Progenitor cell of endocrine pancreas (in vitro differentiated cells): Measurements from ENCODE around the gene UNCX. TPM values are rescaled to one million over a fixed set of nuclear protein-coding genes. Genes with fewer than 3 reads are reported as not detected.

Experiments used
- DNase-seq: peaks from one replicate; pipeline ENCODE4 v3.0.0; 2021; ENCODE audit warnings: low spot score; ENCODE audit not compliant: unreplicated experiment
- H3K27ac Mint-ChIP-seq: 2 replicates; pipeline ENCODE4 v1.8.0; 2021; ENCODE audit warnings: mild to moderate bottlenecking, moderate library complexity, mixed read lengths
- H3K27me3 Mint-ChIP-seq: 2 replicates; pipeline ENCODE4 v1.8.0; 2021; ENCODE audit warnings: mixed read lengths
- H3K36me3 Mint-ChIP-seq: 2 replicates; pipeline ENCODE4 v1.8.0; 2022; ENCODE audit warnings: mixed read lengths; ENCODE audit not compliant: insufficient read depth
- H3K4me1 Mint-ChIP-seq: 2 replicates; pipeline ENCODE4 v1.8.0; 2021; ENCODE audit warnings: low read depth, mixed read lengths
- H3K4me3 Mint-ChIP-seq: 2 replicates; pipeline ENCODE4 v1.8.0; 2021; ENCODE audit warnings: low read depth, mild to moderate bottlenecking, moderate library complexity, mixed read lengths
- H3K9me3 Mint-ChIP-seq: 2 replicates; pipeline ENCODE4 v1.8.0; 2021; ENCODE audit warnings: low read depth, mixed read lengths
- CTCF ChIP-seq: fragments of 200-600 bp; sonication (generic); IDR thresholded peaks from one replicate; pipeline ENCODE4 v1.5.0; 2021; ENCODE audit warnings: antibody characterized with exemption, mild to moderate bottlenecking; ENCODE audit not compliant: unreplicated experiment
- total RNA-seq: library from RNA; stranded (reverse); gene quantifications from 2 replicates; pipeline ENCODE4 v1.2.1, GENCODE V29; 2021

The UNCX gene
- total RNA-seq, 1 donor from 2014 or later = not detected

DNA sequence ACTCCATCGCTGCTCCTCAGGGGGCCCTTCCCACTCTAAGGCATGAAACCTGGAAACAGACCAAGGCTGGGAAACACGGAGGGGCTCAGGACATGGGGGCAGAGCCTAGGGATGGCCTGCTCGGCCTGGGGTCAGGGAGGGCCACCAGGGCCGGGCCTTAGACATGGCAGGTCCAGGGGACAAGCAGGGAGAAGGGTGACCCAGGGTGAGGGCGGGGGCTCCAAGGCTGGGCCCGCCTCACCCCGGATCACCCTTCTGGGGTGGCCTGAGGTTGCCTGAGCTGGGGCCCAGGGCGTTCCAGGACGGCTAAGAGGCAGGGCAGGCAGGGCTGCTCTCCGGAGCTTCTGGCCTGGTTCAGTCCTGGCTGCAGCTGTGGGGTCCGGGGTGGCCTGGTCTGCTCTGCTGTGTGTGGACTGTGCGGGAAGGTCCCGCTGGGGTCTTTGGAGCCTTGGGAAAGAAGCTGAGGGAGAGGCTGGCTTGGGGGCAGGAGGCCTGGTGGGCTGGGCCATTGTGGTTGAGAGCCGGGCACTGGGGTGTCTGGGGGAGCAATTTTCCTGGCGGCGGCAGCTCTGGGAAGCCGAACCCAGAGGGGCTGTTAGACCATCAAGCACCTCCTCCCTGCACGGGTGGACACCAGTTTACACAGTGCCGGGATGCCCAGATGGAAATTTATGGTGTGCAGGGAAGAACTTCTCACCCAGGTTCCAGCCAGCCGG is 52.2 kb downstream of the UNCX start:
- Mint-ChIP-seq H3K36me3 (no peaks in the 10 kb centered on the region), H3K4me3 (no peak overlapping the region), H3K27me3 (peaks cover 16% of the 10 kb centered on the region), H3K9me3 (no peaks in the 10 kb centered on the region), H3K4me1 (peaks cover 4% of the 10 kb centered on the region), H3K27ac (no peak overlapping the region)
- TF ChIP-seq CTCF = no peak
- no peak for DNase-seq

- H3K27me3 Mint-ChIP-seq = peaks cover 14% of the 10 kb centered on the region
- H3K4me1 Mint-ChIP-seq = peaks cover 6% of the 10 kb centered on the region
- H3K27ac Mint-ChIP-seq = no peak overlapping the region
- no peak for DNase-seq
- no peaks in the 10 kb centered on the region for H3K9me3 Mint-ChIP-seq
- no peak overlapping the region for H3K4me3 Mint-ChIP-seq
- TF ChIP-seq CTCF = no peak
- no peaks in the 10 kb centered on the region for H3K36me3 Mint-ChIP-seq
Observed at GRCh38 chr7:1285556-1286301, 53.1 kb downstream of the UNCX start.

Other genes starting within 250 kb of the UNCX start
- 1.2 and 1.6 TPM in 2 replicates for gene CYP2W1, start 249.7 kb upstream of the UNCX start, total RNA-seq
- 1.6 and 1.9 TPM in 2 replicates for gene GPR146, start 188.3 kb upstream of the UNCX start, total RNA-seq
- 0.50 and 0.64 TPM in 2 replicates for gene GPER1, start 144.8 kb upstream of the UNCX start, total RNA-seq
- 14.1 and 16.8 TPM in 2 replicates for gene ZFAND2A, start 72.7 kb upstream of the UNCX start, total RNA-seq
- 12.7 and 13.9 TPM in 2 replicates for gene MICALL2, start 226.6 kb downstream of the UNCX start, total RNA-seq